Kidney (tissue), 14 donors: ENCODE measurements around the gene THAP4. TPM values are rescaled to one million over a fixed set of nuclear protein-coding genes. Genes with fewer than 3 reads are reported as not detected.
"Not testable (repeated sequence)": the region's sequence is repeated elsewhere in the genome, so short reads cannot be mapped to it uniquely, and the experiment has no call there.

Experiments used
- DNase-seq, 5 donors: peaks; one replicate each; pipeline ENCODE4 v3.0.0-alpha.2; 2013 to 2020
- FAIRE-seq: peaks from 2 replicates; lab custom pipeline; 2012; peaks lifted over from hg19 to GRCh38; lab: Jason Lieb, UNC
- H3K27ac ChIP-seq, 2 donors: one replicate each; pipeline ENCODE4 v1.7.0; 2013; ENCODE audit warnings: low read depth in 2 of 2, low read length in 2 of 2, inconsistent platforms in 1 of 2
- H3K27me3 ChIP-seq: one replicate; pipeline ENCODE4 v1.7.1; 2013; ENCODE audit warnings: low read length, inconsistent platforms; ENCODE audit not compliant: control insufficient read depth, insufficient read depth
- H3K36me3 ChIP-seq, 3 donors: one replicate each; pipeline versions ENCODE4 v1.7.0 to v1.7.1; 2013; ENCODE audit warnings: low read length in 3 of 3, control low read depth in 1 of 3, inconsistent platforms in 1 of 3; ENCODE audit not compliant: insufficient read depth in 3 of 3, control insufficient read depth in 2 of 3
- H3K4me1 ChIP-seq, 3 donors: one replicate each; pipeline versions ENCODE4 v1.7.0 to v1.7.1; 2013; ENCODE audit warnings: low read length in 3 of 3, inconsistent platforms in 1 of 3, low read depth in 1 of 3; ENCODE audit not compliant: control insufficient read depth in 2 of 3, insufficient read depth in 2 of 3
- H3K4me3 ChIP-seq, 3 donors: one replicate each; pipeline versions ENCODE4 v1.7.0 to v1.8.1; 2013; ENCODE audit warnings: low read length in 3 of 3, control low read depth in 1 of 3, inconsistent platforms in 1 of 3
- H3K9ac ChIP-seq, 3 donors: one replicate each; pipeline versions ENCODE4 v1.7.0 to v1.7.1; 2013; ENCODE audit warnings: low read length in 3 of 3, control low read depth in 1 of 3, inconsistent platforms in 1 of 3
- H3K9me3 ChIP-seq, 3 donors: one replicate each; pipeline versions ENCODE4 v1.7.0 to v1.7.1; 2013; ENCODE audit warnings: low read length in 3 of 3, control low read depth in 1 of 3, inconsistent platforms in 1 of 3; ENCODE audit not compliant: control insufficient read depth in 2 of 3, insufficient read depth in 1 of 3
- CTCF ChIP-seq: IDR thresholded peaks from 3 replicates; pipeline ENCODE4 v1.5.1; 2012; ENCODE audit warnings: mild to moderate bottlenecking, moderate library complexity, borderline replicate concordance; ENCODE audit not compliant: insufficient read depth; ENCODE audit errors: extremely low read depth
- intact Hi-C: fragments of 100-400 bp; cut with DNase I; formaldehyde crosslinking; loops from one replicate; pipeline ENCODE4 v1.11.1; 2022
- polyA plus RNA-seq: library from polyadenylated mRNA; stranded (reverse); fragments of 350-450 nt; fragmentation: Illumina TruSeq; extraction: RNeasy Lipid Tissue Mini Kit (QIAGEN cat#74804); gene quantifications from one replicate; pipeline ENCODE4 v1.2.3, GENCODE V29; 2014; ENCODE audit warnings: low read depth, low replicate concordance; ENCODE audit not compliant: insufficient read depth
- total RNA-seq: library from RNA; stranded (reverse); fragmentation: NEBNext Ultra II Directional; extraction: Animal tissue kit (Norgen Biotek cat#: 25700); gene quantifications from one replicate; pipeline ENCODE4 v1.2.1, GENCODE V29; 2021
- donor health status: control.
- donor health status: control.
- donor health status: control.
- donor health status: control.
- donor health status: control.
- donor health status: DM: yes; HTN: yes; CAD: no.
- donor health status: Normal renal cell carcinoma (clear cell type).

Gene THAP4
- total and polyA plus RNA-seq, 2 donors from 2014 or later, result 68.0 to 184 TPM

DNA sequence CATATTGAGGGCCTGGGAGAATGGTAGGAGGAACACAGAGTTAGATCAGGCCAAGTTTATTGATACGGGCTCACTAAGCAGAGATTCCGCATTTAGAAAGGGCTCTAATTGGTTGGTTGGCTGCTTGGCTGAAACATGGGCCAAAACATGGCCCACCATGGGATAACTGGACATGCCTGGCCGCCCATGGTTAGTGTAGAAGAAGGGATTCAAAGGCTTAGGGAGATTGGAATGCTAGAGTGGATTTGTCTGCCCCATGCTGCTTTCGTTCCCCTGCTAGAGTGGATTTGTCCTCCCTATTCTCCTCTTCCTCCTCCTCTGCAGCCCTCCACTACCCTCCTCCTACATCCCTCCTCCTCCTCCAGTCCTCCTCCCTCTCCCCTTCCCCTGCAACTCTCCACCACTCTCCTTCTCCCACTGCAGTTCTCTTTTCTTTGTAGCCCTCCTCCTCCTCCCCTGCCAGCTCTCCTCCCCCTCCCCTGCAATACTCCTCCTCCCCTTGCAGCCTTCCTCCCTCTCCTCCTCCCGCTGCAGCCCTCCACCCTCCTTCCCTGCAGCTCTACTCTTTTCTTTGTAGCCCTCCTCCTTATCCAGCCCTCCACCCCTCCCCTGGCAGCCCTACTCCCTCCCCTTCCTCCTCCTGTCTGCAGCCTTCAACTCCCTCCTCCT is 61.2 kb downstream of the THAP4 start:
- Histone ChIP-seq H3K36me3 (no peaks in the 10 kb centered on the region), H3K27me3 (no peaks in the 10 kb centered on the region), H3K9me3 (no peaks in the 10 kb centered on the region), H3K4me3 (no peak overlapping the region), H3K9ac (no peak overlapping the region), H3K4me1 (no peaks in the 10 kb centered on the region), H3K27ac (no peak overlapping the region)
- intact Hi-C loops, result no loop called here
- DNase-seq (no peak), FAIRE-seq (no peak)
- no peak for TF ChIP-seq CTCF

DNA sequence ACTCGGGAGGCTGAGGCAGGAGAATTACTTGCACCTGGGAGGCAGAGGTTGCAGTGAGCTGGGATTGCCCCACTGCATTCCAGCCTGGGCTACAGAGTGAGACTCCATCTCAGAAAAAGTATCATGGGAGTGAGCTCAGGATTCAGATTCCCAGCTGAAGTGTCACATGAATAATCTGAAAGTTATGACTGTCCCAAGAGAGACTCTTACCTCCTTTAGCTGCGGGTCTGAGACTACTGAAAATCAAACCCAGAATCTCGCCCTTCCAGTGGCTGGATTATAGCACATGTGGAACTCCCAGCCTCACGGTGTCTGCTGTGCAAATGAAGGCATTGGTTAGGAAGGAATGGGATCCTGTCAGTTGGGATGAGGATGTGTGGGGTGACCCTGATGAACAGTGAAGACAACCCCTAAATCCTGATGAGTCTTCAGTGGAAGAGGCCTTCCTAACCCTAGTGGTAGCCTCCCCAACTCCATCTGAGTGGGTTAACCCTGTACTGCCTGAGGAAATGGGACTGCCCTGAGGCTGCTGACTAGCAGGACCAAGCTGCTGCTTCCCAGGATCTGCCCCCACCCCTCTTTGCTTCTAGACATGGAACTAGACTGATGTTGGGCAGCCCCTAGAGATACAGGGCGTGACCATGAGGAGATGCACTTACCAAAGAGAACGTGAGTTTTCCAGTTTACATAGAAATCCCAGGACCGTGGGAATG is 61.9 kb downstream of the THAP4 start:
- no peaks in the 10 kb centered on the region for H3K36me3 ChIP-seq
- intact Hi-C loops, result no loop called here
- H3K9ac ChIP-seq, result no peak overlapping the region
- FAIRE-seq (no peak), DNase-seq (peak in 1 of 5 donors; percentile 18)
- H3K27ac ChIP-seq, result no peak overlapping the region
- no peak overlapping the region for H3K4me3 ChIP-seq
- TF ChIP-seq CTCF, result no peak
- H3K4me1 ChIP-seq, result no peaks in the 10 kb centered on the region
- H3K9me3 ChIP-seq, result no peaks in the 10 kb centered on the region
- no peaks in the 10 kb centered on the region for H3K27me3 ChIP-seq

DNA sequence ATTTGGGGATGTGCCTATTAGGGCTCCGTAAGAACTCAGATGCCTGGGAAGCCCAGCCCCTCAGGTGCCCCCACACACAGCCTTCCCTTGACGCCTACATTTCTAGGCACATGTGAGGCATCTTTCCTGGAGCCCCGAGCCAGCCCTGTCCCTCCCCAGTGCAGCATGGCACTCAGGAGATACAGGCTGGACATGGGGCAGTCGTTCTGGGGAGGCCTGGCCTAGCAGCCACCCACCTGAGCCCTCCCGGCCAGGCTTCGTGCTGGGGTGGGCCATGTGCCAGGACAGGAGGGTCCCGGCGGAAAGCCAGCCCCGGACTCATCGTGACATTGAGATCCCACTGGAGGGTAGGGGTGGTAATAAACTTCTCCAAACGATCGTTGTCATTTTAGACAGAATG is 63.2 kb downstream of the THAP4 start:
- intact Hi-C loops, result no loop called here
- no peak for TF ChIP-seq CTCF
- H3K27ac ChIP-seq, result no peak overlapping the region
- no peaks in the 10 kb centered on the region for H3K36me3 ChIP-seq
- H3K9me3 ChIP-seq, result no peaks in the 10 kb centered on the region
- no peaks in the 10 kb centered on the region for H3K4me1 ChIP-seq
- peak in 1 of 5 donors; percentile 56 for DNase-seq
- FAIRE-seq, result no peak
- no peak overlapping the region for H3K9ac ChIP-seq
- H3K27me3 ChIP-seq, result no peaks in the 10 kb centered on the region
- H3K4me3 ChIP-seq, result no peak overlapping the region

DNA sequence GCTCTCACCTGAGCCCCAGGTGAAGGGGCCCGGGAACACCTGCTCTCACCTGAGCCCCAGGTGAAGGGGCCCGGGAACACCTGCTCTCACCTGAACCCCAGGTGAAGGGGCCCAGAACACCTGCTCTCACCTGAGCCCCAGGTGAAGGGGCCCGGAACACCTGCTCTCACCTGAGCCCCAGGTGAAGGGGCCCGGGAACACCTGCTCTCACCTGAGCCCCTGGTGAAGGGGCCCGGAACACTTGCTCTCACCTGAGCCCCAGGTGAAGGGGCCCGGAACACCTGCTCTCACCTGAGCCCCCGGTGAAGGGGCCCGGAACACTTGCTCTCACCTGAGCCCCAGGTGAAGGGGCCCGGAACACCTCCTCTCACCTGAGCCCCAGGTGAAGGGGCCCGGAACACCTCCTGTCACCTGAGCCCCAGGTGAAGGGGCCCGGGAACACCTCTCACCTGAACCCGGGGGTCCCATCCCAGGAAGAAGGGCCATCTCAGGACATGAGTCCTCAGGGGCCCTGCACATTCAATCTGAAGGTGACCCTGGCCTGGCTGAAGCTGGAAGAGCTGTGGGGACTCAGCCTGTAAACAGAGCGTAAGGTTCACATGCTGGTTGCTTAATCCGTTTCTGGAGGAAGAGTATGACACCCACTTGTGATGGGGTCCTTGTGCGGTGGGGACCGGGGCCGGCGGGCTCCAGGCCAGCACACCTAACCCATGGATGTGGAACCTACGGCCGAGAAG is 63.9 kb downstream of the THAP4 start:
- H3K27ac ChIP-seq, intact Hi-C loops, H3K9me3 ChIP-seq, H3K9ac ChIP-seq, H3K36me3 ChIP-seq, H3K27me3 ChIP-seq, H3K4me3 ChIP-seq, FAIRE-seq, H3K4me1 ChIP-seq: not testable (repeated sequence)
- peak in 1 of 5 donors; percentile 42 for DNase-seq
